ENCODE measurements around the gene ZNF580. TPM values are rescaled to one million over a fixed set of nuclear protein-coding genes. Genes with fewer than 3 reads are reported as not detected.

Gene ZNF580
- total RNA-seq, 1 experiment from 2014 or later = 38.5 TPM

DNA sequence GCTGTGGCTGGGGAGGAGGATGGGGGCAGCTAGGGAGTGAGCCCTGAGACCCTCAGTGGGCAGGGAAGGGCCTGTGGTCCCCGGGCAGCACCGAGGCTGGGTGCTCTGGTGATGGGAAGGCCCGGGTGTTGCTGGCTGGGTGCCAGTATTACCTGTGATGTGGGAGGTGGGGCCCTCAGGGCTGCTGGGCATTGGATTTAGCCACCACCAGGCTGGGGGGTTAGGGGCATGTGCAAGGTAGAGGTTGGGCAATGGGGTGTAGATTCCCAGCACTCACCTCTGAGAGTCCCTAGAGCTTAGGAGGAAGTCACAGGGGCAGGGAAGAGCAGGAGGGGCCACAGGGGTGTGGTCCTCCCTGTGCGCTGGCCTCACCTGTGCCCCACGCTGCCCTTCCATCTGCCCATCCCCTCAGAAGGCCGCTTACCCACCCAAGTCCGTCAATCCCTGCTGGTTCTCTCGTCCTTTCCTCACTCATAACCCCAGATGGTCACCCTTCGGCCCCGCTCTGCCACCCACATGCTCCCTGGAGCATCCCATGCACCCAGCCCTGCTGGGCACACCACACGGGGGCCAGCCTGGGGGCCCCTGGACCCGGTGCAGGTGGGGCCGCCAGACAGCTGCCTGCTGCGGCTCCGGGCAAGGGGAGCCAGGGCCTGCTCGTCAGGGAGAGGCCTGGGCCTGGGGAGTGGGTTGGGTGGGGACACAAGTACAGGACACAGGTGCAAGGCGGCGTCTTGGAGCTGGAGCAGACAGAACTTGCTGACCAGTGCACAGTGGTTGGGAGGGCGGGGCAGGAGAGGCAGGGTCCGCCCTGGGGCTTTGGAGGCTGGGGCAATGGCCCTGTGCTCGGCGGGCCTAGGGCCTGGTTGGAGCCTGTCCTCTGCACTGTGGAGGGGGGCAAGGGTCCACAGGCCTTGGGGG, 46.7 kb downstream of the ZNF580 start:
- Histone ChIP-seq H3K4me3 (ENCODE audit: low read depth, low read length) (no peak overlapping the region), H3K9me3 (no peaks in the 10 kb centered on the region), H3K4me1 (peaks cover 51% of the 10 kb centered on the region), H3K36me3 (ENCODE audit: control insufficient read depth, insufficient read depth, low read length) (peaks cover 10% of the 10 kb centered on the region), H3K27me3 (replicated peaks; ENCODE audit: control insufficient read depth, insufficient read depth, low read length) (no peaks in the 10 kb centered on the region)
- Mint-ChIP-seq H3K4me1 (ENCODE audit: low read depth, unreplicated experiment) (peaks cover 46% of the 10 kb centered on the region), H3K36me3 (ENCODE audit: insufficient read depth, unreplicated experiment) (peaks cover 90% of the 10 kb centered on the region), H3K4me3 (ENCODE audit: unreplicated experiment) (no peak overlapping the region), H3K9me3 (ENCODE audit: unreplicated experiment) (no peaks in the 10 kb centered on the region), H3K27ac (ENCODE audit: unreplicated experiment) (peak overlapping the region; percentile 94), H3K27me3 (ENCODE audit: insufficient read depth, unreplicated experiment) (no peaks in the 10 kb centered on the region)
- ChIA-PET CTCF (no interaction called here), POLR2A (interaction anchor here (1.5 kb wide), 1 partner anchor 33 kb away, joined by 3 read pairs; the partner anchor contains the start of gene U2AF2)
- intact Hi-C loops (cut with micrococcal nuclease; ENCODE audit: unreplicated experiment) = no loop called here
- BruUV-seq (replicated peaks) = no TSS peak
- no peak for TF ChIP-seq CTCF (IDR thresholded peaks at IDR 0.05; ENCODE audit: insufficient read depth in 1 of 2, low read depth in 1 of 2, low read length in 1 of 2, severe bottlenecking in 1 of 2, unreplicated experiment in 1 of 2)
- DNase-seq = peak in 1 of 2 experiments; percentile 68

GRCh38 chr19:55688422-55689218, 47.8 kb downstream of the ZNF580 start:
- H3K4me3 Mint-ChIP-seq (ENCODE audit: unreplicated experiment) = peak overlapping the region; percentile 57
- ChIA-PET CTCF (interaction anchor here (0.5 to 0.6 kb wide), 2 partner anchors 34 to 609 kb away, joined by 3 to 4 read pairs; no protein-coding TSS in a partner anchor), POLR2A (interaction anchor here (1.5 kb wide), 1 partner anchor 34 kb away, joined by 3 read pairs; the partner anchor contains the start of gene U2AF2)
- H3K27me3 Mint-ChIP-seq (ENCODE audit: insufficient read depth, unreplicated experiment) = no peaks in the 10 kb centered on the region
- H3K4me1 Mint-ChIP-seq (ENCODE audit: low read depth, unreplicated experiment) = peaks cover 42% of the 10 kb centered on the region
- peaks cover 13% of the 10 kb centered on the region for H3K36me3 ChIP-seq (ENCODE audit: control insufficient read depth, insufficient read depth, low read length)
- H3K9me3 ChIP-seq = no peaks in the 10 kb centered on the region
- H3K9me3 Mint-ChIP-seq (ENCODE audit: unreplicated experiment) = no peaks in the 10 kb centered on the region
- peaks cover 41% of the 10 kb centered on the region for H3K4me1 ChIP-seq
- no TSS peak for BruUV-seq (replicated peaks)
- no peaks in the 10 kb centered on the region for H3K27me3 ChIP-seq (replicated peaks; ENCODE audit: control insufficient read depth, insufficient read depth, low read length)
- intact Hi-C loops (cut with micrococcal nuclease; ENCODE audit: unreplicated experiment) = no loop called here
- H3K36me3 Mint-ChIP-seq (ENCODE audit: insufficient read depth, unreplicated experiment) = peaks cover 93% of the 10 kb centered on the region
- no peak overlapping the region; the same call in 1 of the 2 replicates for H3K4me3 ChIP-seq (ENCODE audit: low read depth, low read length)
- H3K27ac Mint-ChIP-seq (ENCODE audit: unreplicated experiment) = peak overlapping the region; percentile 94
- DNase-seq = peak; percentile 75 to 91
- TF ChIP-seq CTCF (IDR thresholded peaks at IDR 0.05; ENCODE audit: insufficient read depth in 1 of 2, low read depth in 1 of 2, low read length in 1 of 2, severe bottlenecking in 1 of 2, unreplicated experiment in 1 of 2) = no peak

Measured in Caco-2 (cell line).